KMS-11 (cell line): ENCODE measurements around the gene HEY2.

Experiments
- H2AFZ ChIP-seq: fragments of 200-600 bp; sonication (generic); 2 replicates; pipeline ENCODE4 v1.6.1; 2016; ENCODE audit warnings: antibody characterized with exemption, mixed run types, low read depth
- H3K27ac ChIP-seq: fragments of 200-600 bp; sonication (generic); 2 replicates; pipeline ENCODE4 v1.6.1; 2016; ENCODE audit warnings: mild to moderate bottlenecking, mixed run types
- H3K27me3 ChIP-seq: fragments of 200-600 bp; sonication (generic); 2 replicates; pipeline ENCODE4 v1.6.1; 2017; ENCODE audit warnings: mild to moderate bottlenecking, low read depth, mixed run types, moderate library complexity; ENCODE audit not compliant: insufficient read depth
- H3K36me3 ChIP-seq: fragments of 200-600 bp; sonication (generic); 2 replicates; pipeline ENCODE4 v1.6.1; 2017; ENCODE audit warnings: mild to moderate bottlenecking, mixed run types; ENCODE audit not compliant: insufficient read depth
- H3K4me1 ChIP-seq: fragments of 200-600 bp; sonication (generic); 2 replicates; pipeline ENCODE4 v1.6.1; 2016; ENCODE audit warnings: mild to moderate bottlenecking, low read depth, mixed run types; ENCODE audit not compliant: poor library complexity, severe bottlenecking
- H3K4me2 ChIP-seq: fragments of 200-600 bp; sonication (generic); 2 replicates; pipeline ENCODE4 v1.7.0; 2016; ENCODE audit warnings: mild to moderate bottlenecking, mixed run types
- H3K4me3 ChIP-seq: fragments of 200-600 bp; sonication (generic); IDR thresholded peaks from 2 replicates; pipeline ENCODE4 v1.6.1; 2017; ENCODE audit warnings: low read depth, low read length, mixed read lengths; ENCODE audit not compliant: insufficient read depth
- H3K79me2 ChIP-seq: fragments of 200-600 bp; sonication (generic); 2 replicates; pipeline ENCODE4 v1.6.1; 2016; ENCODE audit warnings: low read depth, mixed run types; ENCODE audit not compliant: insufficient read depth
- H3K9ac ChIP-seq: fragments of 200-600 bp; sonication (generic); 2 replicates; pipeline ENCODE4 v1.6.1; 2016; ENCODE audit warnings: mild to moderate bottlenecking, mixed run types
- H4K20me1 ChIP-seq: fragments of 200-600 bp; sonication (generic); 2 replicates; pipeline ENCODE4 v1.6.1; 2016; ENCODE audit warnings: mild to moderate bottlenecking, mixed run types; ENCODE audit not compliant: insufficient read depth
- TF ChIP-seq, protein P1 (sequence below): fragments of 200-600 bp; sonication (generic); conservative IDR thresholded peaks from 2 replicates; pipeline ENCODE4 v1.6.1; 2017; ENCODE audit warnings: low read depth, mild to moderate bottlenecking, antibody characterized with exemption, low read length, moderate library complexity, mixed read lengths

Gene HEY2

GRCh38 chr6:125751334-125751916 is 2.0 kb downstream of the HEY2 start:
- H3K4me3 ChIP-seq: no peak overlapping the region
- H4K20me1 ChIP-seq: no peaks in the 10 kb centered on the region
- H3K27me3 ChIP-seq: no peaks in the 10 kb centered on the region
- H3K4me1 ChIP-seq: peaks cover 11% of the 10 kb centered on the region
- no peak overlapping the region for H3K9ac ChIP-seq
- TF ChIP-seq, protein P1, sequence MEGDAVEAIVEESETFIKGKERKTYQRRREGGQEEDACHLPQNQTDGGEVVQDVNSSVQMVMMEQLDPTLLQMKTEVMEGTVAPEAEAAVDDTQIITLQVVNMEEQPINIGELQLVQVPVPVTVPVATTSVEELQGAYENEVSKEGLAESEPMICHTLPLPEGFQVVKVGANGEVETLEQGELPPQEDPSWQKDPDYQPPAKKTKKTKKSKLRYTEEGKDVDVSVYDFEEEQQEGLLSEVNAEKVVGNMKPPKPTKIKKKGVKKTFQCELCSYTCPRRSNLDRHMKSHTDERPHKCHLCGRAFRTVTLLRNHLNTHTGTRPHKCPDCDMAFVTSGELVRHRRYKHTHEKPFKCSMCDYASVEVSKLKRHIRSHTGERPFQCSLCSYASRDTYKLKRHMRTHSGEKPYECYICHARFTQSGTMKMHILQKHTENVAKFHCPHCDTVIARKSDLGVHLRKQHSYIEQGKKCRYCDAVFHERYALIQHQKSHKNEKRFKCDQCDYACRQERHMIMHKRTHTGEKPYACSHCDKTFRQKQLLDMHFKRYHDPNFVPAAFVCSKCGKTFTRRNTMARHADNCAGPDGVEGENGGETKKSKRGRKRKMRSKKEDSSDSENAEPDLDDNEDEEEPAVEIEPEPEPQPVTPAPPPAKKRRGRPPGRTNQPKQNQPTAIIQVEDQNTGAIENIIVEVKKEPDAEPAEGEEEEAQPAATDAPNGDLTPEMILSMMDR: no peak
- no peak overlapping the region for H3K27ac ChIP-seq
- H3K4me2 ChIP-seq: no peak overlapping the region
- H2AFZ ChIP-seq: no peak overlapping the region
- no peaks in the 10 kb centered on the region for H3K79me2 ChIP-seq
- H3K36me3 ChIP-seq: no peaks in the 10 kb centered on the region

GRCh38 chr6:125752773-125753172 is 3.3 kb downstream of the HEY2 start:
- no peak overlapping the region for H3K4me2 ChIP-seq
- H4K20me1 ChIP-seq: no peaks in the 10 kb centered on the region
- H3K36me3 ChIP-seq: no peaks in the 10 kb centered on the region
- no peaks in the 10 kb centered on the region for H3K27me3 ChIP-seq
- no peak overlapping the region for H3K27ac ChIP-seq
- no peak overlapping the region for H3K9ac ChIP-seq
- H3K4me1 ChIP-seq: peaks cover 10% of the 10 kb centered on the region
- TF ChIP-seq, protein P1: no peak
- H3K79me2 ChIP-seq: no peaks in the 10 kb centered on the region
- H2AFZ ChIP-seq: no peak overlapping the region
- H3K4me3 ChIP-seq: no peak overlapping the region

DNA sequence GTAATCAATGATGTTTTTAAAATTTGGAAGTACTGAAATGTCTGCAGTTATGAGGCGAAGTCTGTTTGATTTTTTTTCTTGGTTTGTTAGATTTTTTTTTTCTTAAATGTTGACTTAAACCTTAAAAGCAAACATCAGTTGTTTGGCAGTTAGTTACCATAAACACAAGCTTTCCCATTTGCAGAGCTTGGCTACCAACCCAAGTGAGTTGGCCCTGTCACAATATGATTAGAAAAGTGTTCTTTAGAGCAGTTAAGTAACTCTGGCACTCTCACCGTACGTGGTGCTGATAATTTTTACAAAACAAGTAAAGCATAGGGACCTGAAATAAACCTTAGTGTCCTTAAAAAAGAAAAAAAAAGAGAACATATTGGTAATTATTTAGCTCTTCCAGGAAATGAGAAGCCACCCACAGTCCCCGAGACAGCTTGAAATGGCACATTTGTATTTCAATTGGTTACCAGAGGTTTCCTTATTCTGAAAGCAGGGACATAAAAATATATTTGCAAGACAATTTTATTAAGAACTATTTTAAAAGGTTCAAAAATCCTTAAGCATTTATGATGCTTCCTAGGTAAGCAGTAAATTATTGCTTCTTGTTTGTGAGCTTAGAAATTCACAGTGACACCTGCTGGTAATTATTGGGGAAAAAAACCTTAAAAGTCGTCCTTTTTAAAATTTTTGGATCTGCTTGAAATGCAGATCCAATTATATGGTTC is 3.9 kb downstream of the HEY2 start:
- TF ChIP-seq, protein P1: peak; percentile 56
- Histone ChIP-seq H3K4me2 (no peak overlapping the region), H3K4me1 (peaks cover 10% of the 10 kb centered on the region), H3K79me2 (no peaks in the 10 kb centered on the region), H3K4me3 (no peak overlapping the region), H3K27ac (no peak overlapping the region), H3K27me3 (no peaks in the 10 kb centered on the region), H3K9ac (no peak overlapping the region), H2AFZ (no peak overlapping the region), H4K20me1 (no peaks in the 10 kb centered on the region), H3K36me3 (no peaks in the 10 kb centered on the region)

- Histone ChIP-seq H3K4me3 (no peak overlapping the region), H3K4me1 (peaks cover 10% of the 10 kb centered on the region), H3K27ac (no peak overlapping the region), H3K9ac (no peak overlapping the region), H3K4me2 (no peak overlapping the region), H2AFZ (no peak overlapping the region), H3K27me3 (no peaks in the 10 kb centered on the region), H4K20me1 (no peaks in the 10 kb centered on the region), H3K36me3 (no peaks in the 10 kb centered on the region), H3K79me2 (no peaks in the 10 kb centered on the region)
- TF ChIP-seq, protein P1: peak; percentile 27; the same call in 1 of the 2 replicates
These were observed 4.5 kb downstream of the HEY2 start for GRCh38 chr6:125753937-125754259.
